Peyer's patch (tissue), 4 donors: ENCODE data around the gene DLGAP1.

Experiments used
- CTCF ChIP-seq, 6 experiments: fragments of 450-650 bp in 4 of 6; fragments of 200-600 bp in 2 of 6; sonication (generic) in 1 of 6; IDR thresholded peaks; one replicate each; pipeline ENCODE4 v1.5.1; 2017 to 2019; ENCODE audit warnings: antibody characterized with exemption in 6 of 6, mild to moderate bottlenecking in 3 of 6, moderate library complexity in 1 of 6
- POLR2A ChIP-seq, 2 donors: fragments of 450-650 bp; IDR thresholded peaks; one replicate each; pipeline ENCODE4 v1.5.1; 2017; ENCODE audit warnings: antibody characterized with exemption in 2 of 2, mild to moderate bottlenecking in 2 of 2, moderate library complexity in 2 of 2

- TF ChIP-seq POLR2A (IDR thresholded peaks at IDR 0.05): no peak
- no peak for TF ChIP-seq CTCF (IDR thresholded peaks at IDR 0.05)
These were observed 592.1 kb downstream of the DLGAP1 start for GRCh38 chr18:3863006-3863405.
